NCI-H1436 treated with DMSO at 0.1 percent for 48 hours (cell line): ENCODE data around the gene DCST2.

Experiments
- DNase-seq: peaks from one replicate; lab custom pipeline; 2025; lab: John Stamatoyannopoulos, UW

DCST2 gene

DNA sequence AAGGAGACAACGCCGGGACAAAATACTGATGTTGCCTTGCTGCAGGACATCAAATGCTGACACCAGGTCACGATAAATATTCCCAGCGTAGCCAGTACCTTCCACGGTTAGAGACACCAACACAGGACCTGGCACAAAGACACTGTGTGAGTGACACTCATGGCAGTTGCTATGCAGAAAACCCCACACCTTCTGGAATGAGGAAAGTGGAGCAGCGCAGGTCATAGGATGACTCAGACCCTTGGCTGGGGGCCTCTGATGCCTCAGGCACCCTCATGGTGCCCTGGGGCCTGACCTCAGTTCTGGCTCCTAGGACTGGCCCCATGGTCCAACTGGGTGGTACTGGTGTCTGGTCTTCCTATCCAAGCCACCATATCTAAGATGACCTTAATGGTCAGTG is 7.0 kb downstream of the DCST2 start:
- DNase-seq: no peak

DNA sequence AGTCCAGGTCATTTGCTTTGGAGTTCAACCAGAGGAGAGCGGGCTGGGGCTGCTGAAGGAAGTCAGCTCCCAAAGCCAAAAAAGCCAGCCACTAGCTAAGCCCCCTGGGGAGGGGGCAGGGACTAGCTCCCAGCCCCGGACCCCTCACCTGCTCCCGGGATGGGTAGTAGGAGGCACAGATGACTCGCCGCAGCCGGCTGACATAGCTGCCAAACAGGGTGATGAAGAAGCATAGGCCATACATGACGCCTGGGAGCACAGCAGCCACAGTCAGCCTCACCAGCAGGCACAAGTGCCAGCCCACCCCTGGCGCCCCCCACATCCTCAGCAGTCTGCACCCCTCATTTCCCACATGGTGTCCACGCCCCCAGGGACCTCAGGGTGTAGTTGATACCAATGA is 7.4 kb downstream of the DCST2 start:
- DNase-seq: no peak

DNA sequence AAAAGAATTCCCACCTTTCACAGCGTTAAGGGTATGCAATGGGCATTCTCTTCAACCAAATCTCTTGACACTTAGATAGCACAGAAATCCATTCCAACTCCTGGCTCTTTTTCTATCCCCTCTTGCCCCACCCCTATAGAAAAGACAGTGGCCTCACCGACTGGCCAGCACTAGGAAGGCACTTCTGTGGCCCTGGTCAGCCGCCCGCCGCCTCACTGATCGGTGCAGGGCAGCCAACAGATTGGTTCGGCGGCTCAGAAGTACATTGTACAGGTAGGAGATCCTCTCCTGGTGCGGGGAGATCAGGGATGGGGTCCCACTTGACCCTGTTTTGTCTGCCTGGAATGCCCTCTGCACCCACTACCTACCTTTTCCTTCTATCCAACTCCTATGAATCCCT is 9.3 kb downstream of the DCST2 start:
- DNase-seq: no peak

DNA sequence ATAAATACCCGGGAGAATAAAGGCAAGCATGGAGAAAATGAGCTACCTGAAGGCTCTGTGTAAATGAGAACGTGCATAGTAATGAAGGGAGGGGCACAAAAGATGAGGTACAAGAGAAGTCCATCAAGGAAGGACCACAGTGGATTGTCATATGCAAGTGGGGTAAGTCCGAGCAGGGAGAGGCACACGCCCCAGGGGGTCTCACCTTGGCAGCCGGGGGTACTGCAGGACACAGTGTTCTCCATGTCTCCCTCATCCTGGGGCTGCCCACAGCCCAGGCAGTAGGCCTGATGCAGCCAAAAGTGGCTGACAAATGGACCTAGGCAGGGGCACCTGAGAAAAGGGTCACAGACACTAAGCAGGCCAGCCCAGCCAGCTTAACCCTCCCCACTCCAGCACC is 10.0 kb downstream of the DCST2 start:
- DNase-seq: no peak

DNA sequence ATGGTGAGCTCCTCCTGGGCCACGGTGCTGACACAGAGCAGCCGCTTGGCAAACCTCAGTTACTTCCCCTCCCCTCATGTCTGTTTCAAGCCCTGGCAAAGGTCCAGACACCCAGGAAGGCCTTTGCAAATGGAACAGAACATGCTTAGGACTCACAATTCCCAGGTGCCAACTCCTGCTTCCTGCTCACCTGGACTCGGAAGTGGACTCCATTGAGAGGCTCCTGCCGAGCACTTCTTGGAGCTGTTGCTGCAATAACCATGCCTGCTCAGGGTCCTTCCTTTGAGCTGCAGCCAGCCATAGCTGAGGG is 10.7 kb downstream of the DCST2 start:
- no peak for DNase-seq

DNA sequence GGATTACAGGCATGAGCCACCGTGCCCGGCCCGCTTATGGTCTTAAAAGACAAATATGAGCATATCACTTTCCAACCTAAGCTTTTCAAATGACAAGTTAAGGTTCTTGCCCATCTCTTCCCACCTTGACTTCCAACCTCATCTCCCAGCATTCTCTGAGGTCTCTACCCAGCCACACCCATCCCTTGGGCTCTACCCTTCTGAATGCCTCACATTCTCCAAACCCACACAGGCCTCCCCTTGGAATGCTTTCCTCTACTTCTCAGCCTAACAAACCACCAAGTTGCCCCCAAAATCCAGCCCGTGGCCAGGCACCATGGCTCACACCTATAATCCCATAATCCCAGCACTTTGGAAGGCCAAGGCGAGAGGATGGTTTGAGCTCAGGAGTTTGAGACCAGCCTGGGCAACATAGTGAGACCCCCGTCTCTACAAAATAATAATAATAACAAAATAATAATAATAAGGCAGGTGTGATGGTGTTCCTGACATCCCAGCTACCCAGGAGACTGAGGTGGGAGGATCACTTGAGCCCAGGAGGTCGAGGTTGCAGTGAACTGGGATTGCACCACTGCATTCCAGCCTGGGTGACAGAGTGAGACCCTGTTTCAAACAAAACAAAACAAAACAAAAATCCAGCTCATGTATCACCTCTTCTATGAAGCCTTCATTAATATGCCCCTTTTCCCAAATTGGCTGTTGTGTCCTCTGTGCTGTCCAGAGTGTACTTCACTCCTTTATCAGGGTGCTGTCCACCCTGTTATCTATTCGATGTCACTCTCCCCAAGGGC is 11.2 kb downstream of the DCST2 start:
- no peak for DNase-seq

DNA sequence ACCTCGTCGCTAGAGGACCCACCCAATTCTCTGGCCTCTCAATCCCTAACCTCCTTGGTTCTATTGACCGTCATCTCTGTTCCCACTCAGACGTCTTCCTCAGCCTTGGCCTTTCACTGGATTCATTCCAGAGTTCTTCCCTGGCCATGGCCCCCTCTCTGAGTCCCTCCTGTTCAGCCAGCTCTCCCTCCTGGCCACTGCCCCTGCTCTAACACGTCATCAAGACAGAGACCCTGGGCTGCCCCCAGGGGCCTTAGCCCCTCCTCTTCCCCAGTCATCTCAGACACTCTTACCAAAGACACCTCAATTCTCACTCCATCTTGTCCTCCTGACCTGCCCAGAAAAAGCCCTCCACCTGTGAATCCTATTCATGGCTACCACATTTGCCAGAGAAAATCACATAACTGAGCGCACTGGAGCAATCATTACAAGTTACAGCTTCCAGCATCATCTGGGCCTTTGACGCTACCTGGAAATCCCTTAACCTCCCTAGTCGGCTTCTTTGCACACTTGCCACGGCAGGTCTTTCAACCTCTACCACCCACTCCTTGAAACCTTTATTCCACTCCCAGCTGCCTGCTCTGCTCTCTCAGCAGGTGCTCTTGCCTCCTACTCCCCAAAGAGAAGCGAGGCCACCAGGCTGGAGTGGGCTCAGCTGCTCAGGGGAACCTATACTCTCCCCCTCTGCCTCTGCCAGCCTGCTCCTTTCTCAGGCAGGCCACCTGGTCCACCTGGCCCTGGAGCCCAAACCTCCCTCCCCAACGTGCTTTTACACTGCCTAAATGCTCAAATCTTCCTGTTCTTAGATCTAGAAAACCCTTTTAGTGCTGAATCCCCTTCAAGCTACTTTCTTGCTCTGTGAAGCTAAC is 14.0 kb downstream of the DCST2 start:
- DNase-seq: no peak

DNA sequence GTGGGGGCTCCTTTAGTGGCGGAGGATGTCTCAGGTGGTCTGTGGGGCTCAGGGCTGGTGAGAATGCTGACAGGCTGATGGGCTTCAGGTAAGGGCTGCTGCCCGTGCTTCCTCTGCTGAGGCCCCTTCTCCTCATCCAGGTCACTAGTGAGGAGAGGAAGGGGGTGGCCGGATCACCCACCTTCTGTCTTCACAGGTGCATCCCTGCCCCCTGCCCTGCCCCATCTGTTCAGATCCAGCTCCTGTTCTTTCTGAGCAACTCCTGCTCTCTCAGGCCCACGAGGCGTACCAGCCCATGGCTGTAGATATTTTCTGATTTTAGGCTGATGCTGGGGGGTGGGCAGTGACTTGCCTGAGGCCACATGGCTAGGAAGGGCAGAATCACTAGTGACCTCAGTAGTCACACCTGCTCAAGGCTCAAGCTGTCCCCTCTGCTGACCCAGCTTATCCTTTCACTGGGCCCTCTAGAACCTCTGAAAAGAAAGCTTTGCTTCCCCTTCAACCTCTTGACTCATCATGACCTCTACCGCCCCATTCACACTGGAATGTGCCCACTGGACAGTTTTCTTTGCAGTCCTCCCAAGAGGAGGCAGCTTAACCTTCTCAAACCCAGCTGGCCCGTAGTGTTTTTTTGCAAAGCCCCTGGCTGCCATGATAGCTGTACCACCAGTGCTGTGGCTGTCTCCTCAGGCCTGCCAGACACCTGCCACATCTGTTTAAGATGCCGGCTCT is 14.8 kb downstream of the DCST2 start:
- no peak for DNase-seq

DNA sequence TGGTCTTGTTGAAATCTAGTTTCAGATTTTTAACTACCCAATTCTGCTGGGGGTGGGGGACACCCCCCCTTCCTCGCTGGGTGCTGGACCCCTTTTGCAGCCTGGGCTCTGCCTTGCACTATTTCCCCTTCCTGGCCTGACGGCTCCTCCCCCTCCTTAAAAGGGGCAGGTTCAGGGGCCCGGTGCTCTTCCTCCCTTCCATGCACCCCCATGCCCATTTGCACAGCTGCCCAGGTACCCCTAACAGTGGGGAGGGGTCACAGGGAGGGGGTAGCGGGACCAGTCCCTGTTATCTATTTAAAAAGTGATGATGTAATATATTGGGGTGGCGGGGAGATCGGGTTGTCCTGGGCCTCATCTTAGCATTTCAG is 15.7 kb downstream of the DCST2 start:
- no peak for DNase-seq

DNA sequence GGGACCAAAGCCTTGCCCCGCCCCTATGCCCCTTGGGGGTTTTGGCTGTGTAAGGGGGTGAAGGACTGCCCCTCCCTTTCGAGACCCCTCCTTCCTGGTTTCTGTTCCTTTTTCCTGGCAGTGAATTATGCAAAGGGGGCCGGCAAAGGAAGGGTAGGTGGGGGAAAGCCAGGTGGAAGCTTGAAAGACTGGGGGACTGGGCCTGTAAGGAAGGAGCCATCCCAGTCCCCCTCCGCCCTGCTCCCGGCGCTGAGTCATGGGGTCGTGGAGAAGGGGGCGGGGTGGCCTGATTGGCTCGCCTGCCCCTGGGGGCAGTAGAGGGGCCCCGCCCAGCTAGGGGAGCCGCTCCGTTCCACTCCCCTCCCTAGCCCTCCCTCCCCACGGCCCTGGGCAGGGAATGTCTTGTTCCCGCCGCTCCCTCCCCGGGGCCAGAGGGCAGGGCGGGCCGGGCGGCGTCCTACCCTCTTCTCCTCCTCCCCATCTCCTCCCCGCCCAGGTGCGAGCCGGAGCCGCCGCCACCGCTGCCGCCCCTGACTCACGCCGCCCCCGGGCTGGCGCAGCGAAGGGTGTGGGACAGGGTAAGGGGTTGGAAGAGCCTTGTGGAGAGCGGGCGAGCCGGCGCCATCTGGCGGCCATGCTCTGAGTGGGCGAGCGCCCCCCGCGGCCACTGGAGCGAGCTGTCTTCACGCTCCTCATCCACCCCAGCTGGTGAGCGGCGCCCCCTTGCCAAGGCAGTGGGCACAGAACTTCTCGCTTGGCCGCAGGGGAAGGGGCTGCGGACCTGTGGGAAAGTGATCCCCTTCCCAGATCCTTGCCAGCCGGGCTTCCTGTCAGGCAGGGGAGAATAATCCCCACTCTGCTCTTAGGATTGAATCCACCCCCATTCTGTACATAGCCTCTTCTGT is 16.3 kb downstream of the DCST2 start:
- DNase-seq: peak; percentile 63

DNA sequence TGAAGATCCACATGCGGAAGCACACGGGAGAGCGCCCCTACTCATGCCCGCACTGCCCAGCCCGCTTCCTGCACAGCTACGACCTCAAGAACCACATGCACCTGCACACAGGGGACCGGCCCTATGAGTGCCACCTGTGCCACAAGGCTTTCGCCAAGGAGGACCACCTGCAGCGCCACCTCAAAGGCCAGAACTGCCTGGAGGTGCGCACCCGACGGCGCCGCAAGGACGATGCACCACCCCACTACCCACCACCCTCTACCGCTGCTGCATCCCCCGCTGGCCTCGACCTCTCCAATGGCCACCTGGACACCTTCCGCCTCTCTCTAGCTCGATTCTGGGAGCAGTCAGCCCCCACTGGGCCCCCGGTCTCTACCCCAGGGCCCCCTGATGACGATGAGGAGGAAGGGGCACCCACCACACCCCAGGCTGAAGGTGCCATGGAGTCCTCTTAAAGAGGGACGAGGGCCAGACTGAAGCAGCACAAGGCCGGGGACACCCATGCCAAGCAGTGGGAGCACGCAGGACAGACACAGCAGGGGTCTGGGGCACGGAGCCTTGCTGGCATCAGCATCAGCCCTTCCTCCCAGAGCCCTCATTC is 17.2 kb downstream of the DCST2 start:
- no peak for DNase-seq

DNA sequence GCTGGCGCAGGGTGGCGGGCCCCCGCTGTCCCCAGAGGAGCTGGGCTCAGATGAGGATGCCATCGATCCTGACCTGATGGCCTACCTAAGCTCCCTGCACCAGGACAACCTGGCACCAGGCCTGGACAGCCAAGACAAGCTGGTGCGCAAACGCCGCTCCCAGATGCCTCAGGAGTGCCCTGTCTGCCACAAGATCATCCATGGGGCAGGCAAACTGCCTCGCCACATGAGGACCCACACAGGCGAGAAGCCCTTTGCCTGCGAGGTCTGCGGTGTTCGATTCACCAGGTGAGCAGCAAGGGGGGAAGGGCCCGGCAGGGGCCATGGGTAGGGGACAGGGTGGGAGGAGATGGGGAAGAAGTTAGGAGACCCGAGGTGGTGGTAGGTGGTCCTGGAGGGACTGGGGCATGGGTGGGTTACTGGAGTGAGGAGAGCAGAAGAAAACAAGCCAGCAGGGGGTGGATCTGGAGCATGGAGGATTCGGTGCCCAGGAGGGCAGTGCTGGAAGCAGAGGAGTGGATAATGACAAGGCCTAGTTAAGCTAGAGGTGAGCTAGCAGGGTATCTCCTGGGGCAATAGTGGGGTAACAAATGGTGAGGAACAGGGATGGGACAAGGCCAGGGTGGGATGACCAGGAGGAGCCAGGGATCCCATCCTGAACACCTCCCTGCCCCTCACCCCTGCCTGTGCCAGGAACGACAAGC is 17.9 kb downstream of the DCST2 start:
- DNase-seq: no peak

DNA sequence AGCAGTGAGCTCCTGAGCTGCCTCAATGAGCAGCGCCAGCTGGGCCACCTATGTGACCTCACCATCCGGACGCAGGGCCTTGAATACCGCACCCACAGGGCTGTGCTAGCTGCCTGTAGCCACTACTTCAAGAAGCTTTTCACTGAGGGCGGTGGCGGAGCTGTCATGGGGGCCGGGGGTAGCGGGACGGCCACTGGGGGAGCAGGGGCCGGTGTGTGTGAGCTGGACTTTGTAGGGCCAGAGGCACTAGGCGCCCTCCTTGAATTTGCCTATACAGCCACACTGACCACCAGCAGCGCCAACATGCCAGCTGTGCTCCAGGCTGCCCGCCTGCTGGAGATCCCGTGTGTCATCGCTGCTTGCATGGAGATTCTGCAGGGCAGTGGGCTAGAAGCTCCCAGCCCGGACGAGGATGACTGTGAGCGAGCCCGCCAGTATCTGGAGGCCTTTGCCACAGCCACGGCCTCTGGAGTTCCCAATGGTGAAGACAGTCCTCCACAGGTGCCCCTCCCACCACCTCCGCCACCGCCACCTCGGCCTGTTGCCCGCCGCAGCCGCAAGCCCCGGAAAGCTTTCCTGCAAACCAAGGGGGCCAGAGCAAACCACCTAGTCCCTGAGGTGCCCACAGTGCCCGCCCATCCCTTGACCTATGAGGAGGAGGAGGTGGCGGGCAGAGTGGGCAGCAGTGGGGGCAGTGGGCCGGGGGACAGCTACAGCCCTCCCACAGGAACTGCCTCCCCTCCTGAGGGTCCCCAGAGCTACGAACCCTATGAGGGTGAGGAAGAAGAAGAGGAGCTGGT is 18.7 kb downstream of the DCST2 start:
- no peak for DNase-seq

DNA sequence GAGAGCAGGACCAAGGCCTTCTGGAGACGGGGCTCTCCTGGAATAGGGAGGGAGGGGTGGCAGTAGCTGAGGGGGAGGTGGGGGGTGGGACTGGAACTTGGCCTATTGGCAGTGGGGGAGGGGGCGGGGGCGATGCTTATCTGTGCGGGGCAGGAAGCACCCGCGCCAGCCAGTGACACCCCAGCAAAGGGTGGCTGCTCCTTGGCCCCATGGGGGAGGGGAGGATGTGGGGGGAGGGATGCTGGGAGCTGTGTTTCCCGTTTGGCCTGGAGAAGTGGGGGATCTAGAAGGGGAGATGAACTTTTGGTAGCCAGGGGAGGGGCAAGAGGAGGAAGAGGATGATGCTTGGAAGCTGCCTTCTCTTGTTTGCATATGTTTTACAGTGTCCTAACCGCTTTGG is 19.9 kb downstream of the DCST2 start:
- no peak for DNase-seq

DNA sequence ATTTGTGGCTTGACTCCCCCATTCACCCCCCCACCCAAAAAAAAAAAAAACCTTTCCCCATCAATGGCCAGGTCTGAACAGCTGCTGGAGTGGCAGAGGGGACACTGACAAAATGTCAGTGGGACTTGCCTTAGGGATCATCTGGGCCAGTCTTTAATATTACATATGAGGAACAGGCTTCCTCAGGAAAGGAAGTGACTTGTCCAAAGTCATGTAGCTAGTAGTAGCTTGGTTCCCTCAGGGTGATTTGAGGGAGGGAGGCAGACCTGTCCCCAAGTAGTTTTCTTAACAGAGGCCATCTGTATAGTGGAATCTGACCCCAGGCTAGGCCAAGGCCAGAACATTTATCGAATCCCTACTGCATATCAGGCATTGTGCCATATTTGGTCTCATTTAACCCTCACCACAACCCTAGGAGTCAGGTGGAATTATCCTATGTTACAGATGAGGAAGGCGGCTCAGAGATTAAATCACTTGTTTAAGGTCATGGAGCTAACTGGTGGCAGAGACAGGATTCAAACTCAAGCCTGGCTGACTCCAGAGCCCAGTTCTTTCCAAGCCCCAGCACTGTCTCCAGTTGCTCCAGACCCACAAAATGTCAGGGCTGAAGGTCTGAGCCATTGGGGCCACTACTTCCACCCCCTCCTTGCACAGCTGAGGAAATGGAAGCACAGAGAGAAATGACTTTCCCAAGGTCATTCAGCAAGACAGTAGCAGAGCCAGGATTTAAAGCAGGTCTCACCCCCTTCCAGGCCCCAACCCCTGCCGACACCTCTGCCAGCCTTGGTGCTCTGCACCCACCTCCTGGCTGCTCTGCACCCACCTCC is 20.6 kb downstream of the DCST2 start:
- no peak for DNase-seq

DNA sequence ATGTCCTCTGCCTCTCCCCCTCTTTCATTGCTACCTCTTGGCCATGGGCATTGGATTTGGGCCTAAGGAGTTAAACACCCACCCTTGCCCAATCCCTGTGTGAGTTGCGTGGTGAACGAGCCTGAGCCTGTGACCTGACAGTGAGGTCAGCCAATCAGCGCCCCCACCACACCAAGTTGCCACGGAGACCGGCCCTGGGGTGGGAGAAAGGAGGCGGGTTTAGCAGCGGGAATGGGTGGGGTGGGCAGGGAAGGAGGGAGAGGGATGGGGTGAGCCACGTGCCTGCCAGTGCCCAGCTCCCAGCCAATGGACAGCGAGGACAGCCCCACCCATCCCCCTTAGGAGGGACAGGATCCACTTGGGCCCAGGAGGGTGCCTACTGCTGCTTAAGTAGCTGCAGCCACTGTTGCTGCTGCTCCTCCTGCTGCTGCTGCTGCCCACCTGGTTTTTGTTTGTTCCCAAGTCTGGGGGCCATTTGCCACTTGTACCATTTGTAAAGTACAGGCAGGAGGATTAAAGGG is 21.5 kb downstream of the DCST2 start:
- peak; percentile 47 for DNase-seq

DNA sequence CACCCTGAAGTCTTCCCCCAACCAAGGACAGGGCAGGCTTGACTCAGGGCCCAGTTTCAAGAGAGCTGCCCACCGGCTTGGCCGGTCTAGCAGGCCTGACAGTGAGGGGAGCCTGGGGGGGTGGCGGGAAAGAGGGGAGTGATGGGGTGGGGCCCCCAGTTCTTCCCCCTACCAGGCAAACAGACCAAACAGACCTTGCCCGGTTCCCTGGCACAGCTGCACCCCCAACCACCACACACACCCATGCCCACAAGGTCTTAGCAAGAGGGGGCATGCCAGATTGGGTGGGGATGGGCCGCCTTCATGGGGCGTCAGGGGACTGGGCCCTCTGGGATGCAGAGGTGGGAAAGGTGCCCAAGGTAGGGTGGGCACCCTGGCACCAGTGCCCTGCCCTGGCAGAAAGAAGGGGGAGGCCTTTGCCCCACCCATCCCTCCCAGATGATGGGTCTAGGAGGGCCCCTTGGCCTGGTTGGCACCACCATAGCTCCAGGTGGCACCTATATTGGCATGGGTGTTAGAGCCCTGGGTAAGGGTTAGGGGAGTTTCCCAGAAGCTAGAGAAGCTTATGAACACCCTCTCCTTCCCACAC is 22.1 kb downstream of the DCST2 start:
- no peak for DNase-seq

DNA sequence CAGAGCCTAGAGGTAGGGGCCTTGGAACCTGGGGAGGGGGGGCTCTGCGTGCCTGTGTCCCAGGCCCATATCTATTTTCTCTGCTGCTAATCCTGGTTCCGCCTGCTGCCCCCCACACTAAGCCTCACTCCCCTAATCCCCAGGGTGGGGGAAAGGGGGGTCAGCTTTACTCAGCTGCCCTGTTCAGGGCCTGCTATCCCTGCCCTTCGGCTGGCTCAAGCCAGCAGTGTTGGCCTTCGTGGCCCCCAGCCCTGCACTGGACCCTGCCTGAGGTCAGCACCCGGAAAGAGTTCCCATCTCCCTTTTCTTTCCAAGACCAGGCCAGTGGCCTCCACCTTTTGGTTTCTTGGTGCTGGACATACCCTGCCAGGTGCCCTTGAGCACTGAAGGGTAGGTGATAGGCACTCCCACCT is 22.6 kb downstream of the DCST2 start:
- DNase-seq: no peak
